Skeletal muscle cell (primary cell): ENCODE results near the gene FAM228B.
"Not testable (repeated sequence)": the region's sequence is repeated elsewhere in the genome, so short reads cannot be mapped to it uniquely, and the experiment has no call there.

Experiments
- DNase-seq: peaks from one replicate; pipeline ENCODE4 v3.0.0-alpha.2; 2010; ENCODE audit warnings: low read depth
- H3K4me3 ChIP-seq: 2 replicates; pipeline ENCODE4 v1.5.1; 2011; ENCODE audit warnings: low read depth, mild to moderate bottlenecking, control low read depth, low read length, moderate library complexity

Gene FAM228B

GRCh38 chr2:24191156-24191555, 67.9 kb downstream of the FAM228B start:
- no peak overlapping the region for H3K4me3 ChIP-seq
- no peak for DNase-seq

- H3K4me3 ChIP-seq, result no peak overlapping the region
- DNase-seq, result no peak
These were observed 68.6 kb downstream of the FAM228B start for GRCh38 chr2:24191848-24192247.

- not testable (repeated sequence) for DNase-seq, H3K4me3 ChIP-seq
These were observed 73.9 kb downstream of the FAM228B start for GRCh38 chr2:24197213-24197612.

GRCh38 chr2:24199968-24200590, 76.8 kb downstream of the FAM228B start:
- H3K4me3 ChIP-seq, result no peak overlapping the region

GRCh38 chr2:24200799-24201198, 77.5 kb downstream of the FAM228B start:
- H3K4me3 ChIP-seq, result no peak overlapping the region
- DNase-seq, result no peak

More at GRCh38 chr2:24199968-24200590, 76.8 kb downstream of the FAM228B start:
- DNase-seq, result no peak

GRCh38 chr2:24203029-24203786, 79.9 kb downstream of the FAM228B start:
- no peak for DNase-seq

GRCh38 chr2:24203787-24204150, 80.5 kb downstream of the FAM228B start:
- DNase-seq, result no peak
- no peak overlapping the region for H3K4me3 ChIP-seq

More at GRCh38 chr2:24203029-24203786, 79.9 kb downstream of the FAM228B start:
- no peak overlapping the region for H3K4me3 ChIP-seq

GRCh38 chr2:24204505-24204904, 81.2 kb downstream of the FAM228B start:
- no peak for DNase-seq
- no peak overlapping the region for H3K4me3 ChIP-seq

GRCh38 chr2:24205131-24205530, 81.9 kb downstream of the FAM228B start:
- DNase-seq, result no peak
- no peak overlapping the region for H3K4me3 ChIP-seq

GRCh38 chr2:24206242-24206641, 83.0 kb downstream of the FAM228B start:
- DNase-seq, result no peak
- no peak overlapping the region for H3K4me3 ChIP-seq

- DNase-seq, result no peak
- no peak overlapping the region for H3K4me3 ChIP-seq
These were observed 83.4 kb downstream of the FAM228B start for GRCh38 chr2:24206714-24207113.

GRCh38 chr2:24207359-24207758, 84.1 kb downstream of the FAM228B start:
- no peak for DNase-seq
- no peak overlapping the region for H3K4me3 ChIP-seq

- no peak for DNase-seq
- H3K4me3 ChIP-seq, result no peak overlapping the region
These were observed 85.2 kb downstream of the FAM228B start for GRCh38 chr2:24208490-24208889.

- no peak overlapping the region for H3K4me3 ChIP-seq
- no peak for DNase-seq
These were observed 86.3 kb downstream of the FAM228B start for GRCh38 chr2:24209389-24210105.

GRCh38 chr2:24210106-24210455, 86.8 kb downstream of the FAM228B start:
- DNase-seq, result no peak
- H3K4me3 ChIP-seq, result no peak overlapping the region

- no peak overlapping the region for H3K4me3 ChIP-seq
- DNase-seq, result no peak
These were observed 87.5 kb downstream of the FAM228B start for GRCh38 chr2:24210723-24211122.

- no peak overlapping the region for H3K4me3 ChIP-seq
- DNase-seq, result no peak
These were observed 88.1 kb downstream of the FAM228B start for GRCh38 chr2:24211408-24211807.

GRCh38 chr2:24214880-24215279, 91.6 kb downstream of the FAM228B start:
- DNase-seq, result no peak
- no peak overlapping the region for H3K4me3 ChIP-seq
